ENCODE results near the gene LIPA.
A peak's percentile ranks its signal among the peaks of the same experiment; 100 is the strongest.
"Not testable (repeated sequence)": the region's sequence is repeated elsewhere in the genome, so short reads cannot be mapped to it uniquely, and the experiment has no call there.

Gene LIPA

GRCh38 chr10:89252225-89252585, 630 bp upstream of the LIPA start:
- H3K27ac ChIP-seq (ENCODE audit: low read length): no peak overlapping the region

GRCh38 chr10:89250865-89251408, 638 bp downstream of the LIPA start:
- H3K9me3 ChIP-seq (ENCODE audit: control insufficient read depth, low read depth, low read length): no peaks in the 10 kb centered on the region
- H3K4me3 ChIP-seq (ENCODE audit: low read length): peak overlapping the region; percentile 72
- H3K27ac ChIP-seq (ENCODE audit: low read length): no peak overlapping the region
- no peaks in the 10 kb centered on the region for H3K36me3 ChIP-seq (ENCODE audit: control insufficient read depth, low read depth, low read length)
- peaks cover 2% of the 10 kb centered on the region for H3K4me1 ChIP-seq (ENCODE audit: control insufficient read depth, low read depth, low read length)
- H3K9ac ChIP-seq (ENCODE audit: low read length): peak overlapping the region; percentile 18
- H3K27me3 ChIP-seq (ENCODE audit: control insufficient read depth, insufficient read depth, low read length): peaks cover 7% of the 10 kb centered on the region

More at GRCh38 chr10:89252225-89252585, 630 bp upstream of the LIPA start:
- Histone ChIP-seq H3K4me1 (ENCODE audit: control insufficient read depth, low read depth, low read length) (peaks cover under 1% of the 10 kb centered on the region), H3K4me3 (ENCODE audit: low read length) (no peak overlapping the region), H3K36me3 (ENCODE audit: control insufficient read depth, low read depth, low read length) (no peaks in the 10 kb centered on the region), H3K27me3 (ENCODE audit: control insufficient read depth, insufficient read depth, low read length) (peaks cover 7% of the 10 kb centered on the region), H3K9me3 (ENCODE audit: control insufficient read depth, low read depth, low read length) (no peaks in the 10 kb centered on the region), H3K9ac (ENCODE audit: low read length) (no peak overlapping the region)

DNA sequence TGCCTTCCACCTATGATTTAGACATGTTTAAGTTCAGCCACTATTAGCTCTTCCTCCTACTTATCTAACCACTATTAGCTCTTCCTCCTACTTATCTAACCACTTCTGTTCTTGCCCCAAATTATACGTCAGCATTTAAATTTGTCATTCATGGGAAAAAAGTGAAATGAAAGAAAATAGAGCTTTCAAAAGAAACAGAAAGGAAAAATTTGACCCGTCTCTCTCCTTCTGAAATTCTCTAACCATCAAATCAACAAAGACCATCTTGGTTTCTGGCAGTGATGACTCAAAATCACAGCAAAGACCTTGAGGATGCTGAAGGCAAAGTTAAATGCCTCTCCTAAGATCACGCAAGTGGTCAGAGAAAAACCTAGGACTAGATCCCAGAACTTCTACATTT, 2.6 kb downstream of the LIPA start:
- Histone ChIP-seq H3K4me3 (ENCODE audit: low read length) (no peak overlapping the region), H3K36me3 (ENCODE audit: control insufficient read depth, low read depth, low read length) (no peaks in the 10 kb centered on the region), H3K27me3 (ENCODE audit: control insufficient read depth, insufficient read depth, low read length) (peaks cover 7% of the 10 kb centered on the region), H3K9me3 (ENCODE audit: control insufficient read depth, low read depth, low read length) (no peaks in the 10 kb centered on the region), H3K27ac (ENCODE audit: low read length) (no peak overlapping the region), H3K4me1 (ENCODE audit: control insufficient read depth, low read depth, low read length) (peaks cover 9% of the 10 kb centered on the region), H3K9ac (ENCODE audit: low read length) (no peak overlapping the region)

DNA sequence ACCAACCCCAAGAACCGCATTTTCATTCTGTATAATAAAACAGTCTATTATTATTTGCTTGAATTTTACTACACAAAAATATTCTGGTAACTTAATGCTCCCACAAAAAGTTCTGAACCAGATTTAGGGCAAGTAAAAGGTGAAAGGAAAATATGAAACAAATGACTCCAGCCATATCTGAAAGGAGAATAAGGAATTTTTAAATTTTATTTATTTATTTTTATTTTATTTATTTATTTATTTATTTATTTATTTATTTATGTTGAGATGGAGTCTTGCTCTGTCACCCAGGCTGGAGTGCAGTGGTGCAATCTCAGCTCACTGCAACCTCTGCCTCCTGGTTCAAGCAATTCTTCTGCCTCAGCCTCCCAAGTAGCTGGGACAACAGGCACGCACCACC, 4.0 kb downstream of the LIPA start:
- not testable (repeated sequence) for H3K27ac ChIP-seq (ENCODE audit: low read length); H3K27me3 ChIP-seq (ENCODE audit: control insufficient read depth, insufficient read depth, low read length); H3K9ac ChIP-seq (ENCODE audit: low read length); H3K9me3 ChIP-seq (ENCODE audit: control insufficient read depth, low read depth, low read length); H3K4me3 ChIP-seq (ENCODE audit: low read length); H3K36me3 ChIP-seq (ENCODE audit: control insufficient read depth, low read depth, low read length)
- H3K4me1 ChIP-seq (ENCODE audit: control insufficient read depth, low read depth, low read length): peaks cover 16% of the 10 kb centered on the region

- H3K9ac ChIP-seq (ENCODE audit: low read length): no peak overlapping the region
- no peak overlapping the region for H3K27ac ChIP-seq (ENCODE audit: low read length)
- H3K4me1 ChIP-seq (ENCODE audit: control insufficient read depth, low read depth, low read length): peaks cover 29% of the 10 kb centered on the region
- H3K27me3 ChIP-seq (ENCODE audit: control insufficient read depth, insufficient read depth, low read length): peaks cover 3% of the 10 kb centered on the region
- H3K36me3 ChIP-seq (ENCODE audit: control insufficient read depth, low read depth, low read length): no peaks in the 10 kb centered on the region
- no peaks in the 10 kb centered on the region for H3K9me3 ChIP-seq (ENCODE audit: control insufficient read depth, low read depth, low read length)
- H3K4me3 ChIP-seq (ENCODE audit: low read length): no peak overlapping the region
These were observed 5.8 kb downstream of the LIPA start for GRCh38 chr10:89245802-89246201.

DNA sequence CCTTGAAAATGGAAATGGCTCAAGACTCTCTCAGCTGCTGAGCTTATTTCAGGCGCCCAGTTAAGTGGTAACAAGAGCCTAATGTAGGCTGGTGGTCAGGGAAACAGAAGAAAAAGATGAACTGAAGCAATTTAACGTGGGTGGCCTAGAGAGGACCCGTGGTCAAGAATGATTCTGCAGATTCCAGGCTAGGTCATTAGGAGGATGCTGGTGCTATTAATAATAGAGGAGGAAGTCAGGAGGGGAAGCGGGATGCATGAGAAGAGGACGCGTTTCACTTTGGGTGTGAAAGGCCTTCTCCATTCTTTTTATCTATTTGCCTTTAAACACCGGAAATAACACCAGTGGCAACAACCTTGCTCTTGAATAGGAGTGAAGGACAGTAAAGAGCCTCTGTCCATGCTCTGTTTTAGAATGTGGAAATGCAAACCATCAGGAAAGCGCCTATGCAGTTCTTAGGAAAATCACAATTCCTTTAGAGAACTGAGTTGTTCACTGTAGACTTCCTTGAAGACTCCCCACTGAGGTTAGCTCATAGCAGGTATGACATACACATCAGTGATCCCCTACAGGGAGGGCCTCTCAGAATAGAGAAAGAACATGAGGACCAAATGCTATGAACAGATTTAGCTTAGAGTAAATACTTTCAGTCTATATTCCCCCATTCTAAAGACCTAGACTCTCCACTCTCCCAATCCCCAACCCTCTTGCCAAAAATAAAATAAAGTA, 8.6 kb downstream of the LIPA start:
- Histone ChIP-seq H3K27me3 (ENCODE audit: control insufficient read depth, insufficient read depth, low read length) (no peaks in the 10 kb centered on the region), H3K36me3 (ENCODE audit: control insufficient read depth, low read depth, low read length) (no peaks in the 10 kb centered on the region), H3K27ac (ENCODE audit: low read length) (no peak overlapping the region), H3K9me3 (ENCODE audit: control insufficient read depth, low read depth, low read length) (no peaks in the 10 kb centered on the region), H3K9ac (ENCODE audit: low read length) (no peak overlapping the region), H3K4me3 (ENCODE audit: low read length) (no peak overlapping the region), H3K4me1 (ENCODE audit: control insufficient read depth, low read depth, low read length) (peaks cover 29% of the 10 kb centered on the region)

DNA sequence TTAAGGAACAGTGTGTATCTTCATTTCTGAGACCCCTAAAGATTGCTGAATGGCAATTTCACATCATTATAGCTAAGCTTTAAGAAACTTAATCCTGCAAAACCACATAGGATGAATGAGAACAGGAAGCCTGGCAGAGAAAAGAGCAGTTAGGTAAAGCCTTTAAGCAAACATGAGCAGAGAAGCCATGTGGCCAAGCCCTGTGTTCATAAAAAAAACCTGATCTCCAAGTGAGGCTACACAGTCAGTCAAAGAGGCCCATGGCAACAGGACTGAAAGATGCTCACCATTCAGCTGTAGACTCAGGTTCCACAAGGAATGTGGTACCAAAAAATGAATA, 9.3 kb downstream of the LIPA start:
- Histone ChIP-seq H3K9ac (ENCODE audit: low read length) (no peak overlapping the region), H3K27ac (ENCODE audit: low read length) (no peak overlapping the region), H3K9me3 (ENCODE audit: control insufficient read depth, low read depth, low read length) (no peaks in the 10 kb centered on the region), H3K27me3 (ENCODE audit: control insufficient read depth, insufficient read depth, low read length) (no peaks in the 10 kb centered on the region), H3K36me3 (ENCODE audit: control insufficient read depth, low read depth, low read length) (no peaks in the 10 kb centered on the region), H3K4me3 (ENCODE audit: low read length) (no peak overlapping the region), H3K4me1 (ENCODE audit: control insufficient read depth, low read depth, low read length) (peaks cover 29% of the 10 kb centered on the region)

DNA sequence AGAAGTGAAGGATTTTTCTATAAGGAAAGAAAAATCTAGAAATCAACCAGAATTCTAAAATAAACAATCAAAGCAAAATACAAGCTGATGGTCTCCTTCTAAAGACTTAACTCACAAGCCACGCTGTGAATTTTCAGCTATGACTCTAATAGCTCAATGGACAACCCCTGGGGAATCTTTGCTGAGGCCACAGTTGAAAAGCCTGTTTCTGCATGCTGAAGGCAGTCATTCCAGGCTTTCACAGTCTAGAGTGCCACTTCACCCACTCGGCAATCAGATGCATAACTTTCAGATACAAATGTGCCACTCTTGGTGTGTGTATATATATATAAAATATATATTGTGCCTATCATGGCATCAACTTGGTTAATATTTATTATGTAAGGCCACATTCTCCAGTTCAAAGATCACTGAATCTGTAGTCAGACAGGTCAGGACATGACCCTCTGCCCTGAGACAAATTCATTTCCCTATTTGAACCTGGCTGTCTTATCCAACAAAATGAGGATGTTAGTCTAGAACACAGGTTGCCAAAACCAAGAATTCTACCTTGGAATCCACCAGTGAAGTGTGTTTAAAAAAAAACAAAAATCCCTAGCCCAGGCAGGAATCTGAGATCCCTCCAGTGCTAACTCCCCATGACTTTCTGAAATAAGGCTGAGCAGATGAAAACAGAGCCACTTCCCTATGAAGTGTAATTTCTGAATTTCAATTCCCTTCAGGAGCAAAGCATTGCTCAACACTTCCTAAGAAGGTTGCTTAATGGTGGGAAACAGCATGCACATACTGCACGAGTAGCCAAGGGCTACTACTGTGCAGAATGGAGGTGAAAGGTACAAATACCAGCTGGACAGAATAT, 9.9 kb downstream of the LIPA start:
- Histone ChIP-seq H3K36me3 (ENCODE audit: control insufficient read depth, low read depth, low read length) (no peaks in the 10 kb centered on the region), H3K9me3 (ENCODE audit: control insufficient read depth, low read depth, low read length) (no peaks in the 10 kb centered on the region), H3K9ac (ENCODE audit: low read length) (no peak overlapping the region), H3K27me3 (ENCODE audit: control insufficient read depth, insufficient read depth, low read length) (no peaks in the 10 kb centered on the region), H3K27ac (ENCODE audit: low read length) (no peak overlapping the region), H3K4me1 (ENCODE audit: control insufficient read depth, low read depth, low read length) (peaks cover 29% of the 10 kb centered on the region), H3K4me3 (ENCODE audit: low read length) (no peak overlapping the region)

- Histone ChIP-seq H3K9me3 (ENCODE audit: control insufficient read depth, low read depth, low read length) (no peaks in the 10 kb centered on the region), H3K4me1 (ENCODE audit: control insufficient read depth, low read depth, low read length) (peaks cover 28% of the 10 kb centered on the region), H3K27ac (ENCODE audit: low read length) (no peak overlapping the region), H3K36me3 (ENCODE audit: control insufficient read depth, low read depth, low read length) (no peaks in the 10 kb centered on the region), H3K4me3 (ENCODE audit: low read length) (no peak overlapping the region), H3K27me3 (ENCODE audit: control insufficient read depth, insufficient read depth, low read length) (no peaks in the 10 kb centered on the region), H3K9ac (ENCODE audit: low read length) (no peak overlapping the region)
These were observed 10.5 kb downstream of the LIPA start for GRCh38 chr10:89241026-89241425.

DNA sequence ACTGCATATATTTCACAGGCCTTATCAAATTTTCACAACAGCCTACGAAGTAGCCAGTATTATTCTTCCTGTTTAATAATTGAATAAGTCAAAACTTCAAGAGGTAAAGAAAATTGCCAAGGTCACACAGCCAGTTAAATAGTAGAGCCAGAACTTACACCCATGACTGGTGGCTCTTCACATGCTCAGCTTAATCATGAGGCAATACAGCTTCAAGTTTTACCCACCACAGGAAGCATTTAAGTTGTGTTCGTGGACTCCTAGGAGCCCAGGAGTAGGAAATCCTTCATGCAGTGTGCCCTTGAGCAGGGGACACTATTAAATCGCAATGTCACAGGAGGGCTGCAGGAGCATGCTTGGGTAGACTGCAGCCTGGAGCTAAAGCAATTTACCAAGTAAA, 11.1 kb downstream of the LIPA start:
- Histone ChIP-seq H3K36me3 (ENCODE audit: control insufficient read depth, low read depth, low read length) (no peaks in the 10 kb centered on the region), H3K27me3 (ENCODE audit: control insufficient read depth, insufficient read depth, low read length) (no peaks in the 10 kb centered on the region), H3K4me1 (ENCODE audit: control insufficient read depth, low read depth, low read length) (peaks cover 25% of the 10 kb centered on the region), H3K9me3 (ENCODE audit: control insufficient read depth, low read depth, low read length) (no peaks in the 10 kb centered on the region), H3K4me3 (ENCODE audit: low read length) (no peak overlapping the region), H3K9ac (ENCODE audit: low read length) (no peak overlapping the region), H3K27ac (ENCODE audit: low read length) (no peak overlapping the region)

GRCh38 chr10:89238956-89239644, 12.5 kb downstream of the LIPA start:
- Histone ChIP-seq H3K4me3 (ENCODE audit: low read length) (no peak overlapping the region), H3K9me3 (ENCODE audit: control insufficient read depth, low read depth, low read length) (no peaks in the 10 kb centered on the region), H3K36me3 (ENCODE audit: control insufficient read depth, low read depth, low read length) (no peaks in the 10 kb centered on the region), H3K27me3 (ENCODE audit: control insufficient read depth, insufficient read depth, low read length) (no peaks in the 10 kb centered on the region), H3K27ac (ENCODE audit: low read length) (no peak overlapping the region), H3K4me1 (ENCODE audit: control insufficient read depth, low read depth, low read length) (peaks cover 32% of the 10 kb centered on the region), H3K9ac (ENCODE audit: low read length) (no peak overlapping the region)

Data from iPS-18a (cell line).